CD4-positive, alpha-beta memory T cell (primary cell): Measurements from ENCODE around the gene PKIB. TPM values are rescaled to one million over a fixed set of nuclear protein-coding genes. Genes with fewer than 3 reads are reported as not detected.

Experiments used
- CTCF ChIA-PET: fragments of 350-600 bp; sonication (Branson Sonifier 250); formaldehyde crosslinking; loops from one replicate; lab custom pipeline; 2021; ENCODE audit warnings: inconsistent platforms; ENCODE audit not compliant: partially characterized antibody; lab: Charles Lee
- POLR2A ChIA-PET: fragments of 350-600 bp; sonication (Branson Sonifier 250); formaldehyde crosslinking; loops from one replicate; lab custom pipeline; 2021; ENCODE audit not compliant: partially characterized antibody; lab: Charles Lee
- DNase-seq, 5 donors: peaks; one replicate each; pipeline versions ENCODE4 v3.0.0 to v3.0.0-alpha.2; 2020 to 2022; ENCODE audit warnings: mixed read lengths in 1 of 5
- H3K27ac ChIP-seq: one replicate; pipeline ENCODE4 v1.7.0; 2013; ENCODE audit warnings: low read depth, low read length
- H3K27me3 ChIP-seq: 2 replicates; pipeline ENCODE4 v1.7.0; 2013; ENCODE audit warnings: mild to moderate bottlenecking, low read length, moderate library complexity; ENCODE audit not compliant: insufficient read depth
- H3K36me3 ChIP-seq: 2 replicates; pipeline ENCODE4 v1.7.0; 2013; ENCODE audit warnings: mild to moderate bottlenecking, low read length, moderate library complexity; ENCODE audit not compliant: insufficient read depth
- H3K4me1 ChIP-seq: 2 replicates; pipeline ENCODE4 v1.7.0; 2013; ENCODE audit warnings: mild to moderate bottlenecking, low read length, moderate library complexity; ENCODE audit not compliant: insufficient read depth
- H3K4me3 ChIP-seq, 2 donors: one replicate each; pipeline ENCODE4 v1.7.0; 2013; ENCODE audit warnings: low read length in 2 of 2, mild to moderate bottlenecking in 1 of 2
- H3K9me3 ChIP-seq, 2 donors: one replicate each; pipeline ENCODE4 v1.7.0; 2013; ENCODE audit warnings: low read length in 2 of 2, control low read depth in 1 of 2; ENCODE audit not compliant: control insufficient read depth in 1 of 2
- H3K27ac Mint-ChIP-seq, 7 donors: one replicate each; pipeline ENCODE4 v1.8.0; 2020 to 2021; ENCODE audit warnings: mixed read lengths in 7 of 7, mild to moderate bottlenecking in 6 of 7, inconsistent platforms in 3 of 7, moderate library complexity in 3 of 7
- H3K27me3 Mint-ChIP-seq, 2 donors: one replicate each; pipeline ENCODE4 v1.8.0; 2020 to 2021; ENCODE audit warnings: mixed read lengths in 2 of 2
- H3K36me3 Mint-ChIP-seq, 2 donors: one replicate each; pipeline ENCODE4 v1.8.0; 2020 to 2021; ENCODE audit warnings: mixed read lengths in 2 of 2, inconsistent platforms in 1 of 2, mild to moderate bottlenecking in 1 of 2
- H3K4me1 Mint-ChIP-seq, 4 donors: one replicate each; pipeline ENCODE4 v1.8.0; 2020 to 2021; ENCODE audit warnings: mixed read lengths in 4 of 4, mild to moderate bottlenecking in 1 of 4
- H3K4me3 Mint-ChIP-seq, 8 donors: one replicate each; pipeline ENCODE4 v1.8.0; 2020 to 2021; ENCODE audit warnings: mixed read lengths in 8 of 8, mild to moderate bottlenecking in 7 of 8, moderate library complexity in 6 of 8, inconsistent platforms in 3 of 8
- H3K9me3 Mint-ChIP-seq, 8 donors: one replicate each; pipeline ENCODE4 v1.8.0; 2020 to 2021; ENCODE audit warnings: mixed read lengths in 8 of 8, mild to moderate bottlenecking in 5 of 8, inconsistent platforms in 3 of 8, moderate library complexity in 1 of 8
- intact Hi-C: fragments of 100-400 bp; cut with micrococcal nuclease; formaldehyde crosslinking; loops from one replicate; pipeline ENCODE4 v1.15.1; 2023
- polyA plus RNA-seq, 2 donors: library from polyadenylated mRNA; unstranded; fragments of 300-500 nt; fragmentation: Illumina TruSeq; gene quantifications; one replicate each; pipeline ENCODE4 v1.2.3, GENCODE V29; 2021
- total RNA-seq, 2 experiments: library from RNA; stranded (reverse); gene quantifications; one replicate each; pipeline ENCODE4 v1.2.3, GENCODE V29; 2021

The PKIB gene
- total and polyA plus RNA-seq, 4 experiments from 2014 or later, result 0.24 to 0.89 (median 0.67) TPM; not detected in 1

- Mint-ChIP-seq H3K9me3 (no peaks in the 10 kb centered on the region), H3K36me3 (no peaks in the 10 kb centered on the region), H3K27ac (no peak overlapping the region), H3K4me1 (no peaks in the 10 kb centered on the region), H3K4me3 (no peak overlapping the region), H3K27me3 (no peaks in the 10 kb centered on the region)
- no peaks in the 10 kb centered on the region for H3K4me1 ChIP-seq
- no peak overlapping the region for H3K27ac ChIP-seq
- ChIA-PET POLR2A (no interaction called here), CTCF (no interaction called here)
- intact Hi-C loops, result no loop called here
- H3K9me3 ChIP-seq, result no peaks in the 10 kb centered on the region
- H3K36me3 ChIP-seq, result no peaks in the 10 kb centered on the region
- H3K4me3 ChIP-seq, result no peak overlapping the region
- no peak for DNase-seq
- no peaks in the 10 kb centered on the region for H3K27me3 ChIP-seq
These were observed 91.5 kb downstream of the PKIB start for GRCh38 chr6:122701666-122702065.

DNA sequence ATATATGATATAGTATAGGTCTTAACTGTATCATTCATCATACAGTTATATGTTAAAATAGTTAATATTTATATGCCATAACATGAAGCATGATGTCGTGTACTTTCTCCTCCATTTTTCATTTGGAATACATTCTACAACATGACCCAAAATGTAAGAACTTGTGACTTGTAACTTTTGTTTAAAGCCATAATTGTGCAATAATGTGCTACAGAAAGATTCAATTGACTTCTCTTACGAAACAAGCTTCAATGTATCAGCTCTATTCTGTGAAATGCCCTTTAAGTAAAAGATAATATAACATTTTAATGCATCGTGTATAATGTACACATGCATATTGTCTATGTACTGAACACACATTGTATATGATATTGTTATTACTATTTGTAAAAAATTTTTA lies 92.6 kb downstream of the PKIB start:
- no peak for DNase-seq
- Histone ChIP-seq H3K27ac (no peak overlapping the region), H3K4me3 (no peak overlapping the region), H3K36me3 (no peaks in the 10 kb centered on the region), H3K4me1 (no peaks in the 10 kb centered on the region), H3K27me3 (no peaks in the 10 kb centered on the region), H3K9me3 (no peaks in the 10 kb centered on the region)
- Mint-ChIP-seq H3K4me3 (no peak overlapping the region), H3K9me3 (no peaks in the 10 kb centered on the region), H3K36me3 (no peaks in the 10 kb centered on the region), H3K27ac (no peak overlapping the region), H3K4me1 (no peaks in the 10 kb centered on the region), H3K27me3 (no peaks in the 10 kb centered on the region)
- intact Hi-C loops, result no loop called here
- ChIA-PET POLR2A (no interaction called here), CTCF (no interaction called here)

- no peak overlapping the region for H3K27ac Mint-ChIP-seq
- peaks cover 0 to 3% of the 10 kb centered on the region in 2 donors for H3K27me3 Mint-ChIP-seq
- Histone ChIP-seq H3K4me3 (no peak overlapping the region), H3K27me3 (no peaks in the 10 kb centered on the region), H3K27ac (no peak overlapping the region), H3K36me3 (no peaks in the 10 kb centered on the region), H3K9me3 (no peaks in the 10 kb centered on the region), H3K4me1 (no peaks in the 10 kb centered on the region)
- H3K4me1 Mint-ChIP-seq, result no peaks in the 10 kb centered on the region
- POLR2A ChIA-PET, result no interaction called here
- H3K36me3 Mint-ChIP-seq, result no peaks in the 10 kb centered on the region
- intact Hi-C loops, result no loop called here
- CTCF ChIA-PET, result no interaction called here
- H3K9me3 Mint-ChIP-seq, result no peaks in the 10 kb centered on the region
- H3K4me3 Mint-ChIP-seq, result no peak overlapping the region
- DNase-seq, result no peak
These were observed 93.9 kb downstream of the PKIB start for GRCh38 chr6:122704066-122704465.

DNA sequence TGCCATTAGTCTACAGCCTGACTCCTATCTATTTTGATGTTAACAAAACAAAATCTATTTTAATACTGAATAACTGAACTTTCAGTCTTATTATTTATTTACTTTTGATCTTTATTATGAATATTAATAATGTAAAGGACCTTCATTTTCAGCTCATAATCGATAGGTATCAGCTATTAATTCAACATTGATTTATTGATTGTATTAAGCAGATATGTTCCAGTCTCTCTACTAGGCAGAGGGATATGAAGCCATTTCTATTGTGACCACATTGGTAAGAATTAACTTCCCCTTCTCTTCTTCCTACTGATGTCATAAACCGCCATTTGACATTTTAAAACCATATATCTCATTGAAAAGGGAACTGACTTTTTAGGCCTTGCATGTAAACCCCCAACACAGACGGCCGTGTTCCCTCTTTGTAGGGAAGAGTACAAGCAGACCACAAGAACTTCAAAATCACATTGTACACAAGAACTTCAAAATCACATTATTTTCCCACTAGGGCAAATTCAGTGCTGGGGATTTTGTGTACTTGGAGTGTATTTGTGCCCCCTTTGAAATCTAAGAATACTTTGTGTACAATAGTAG lies 99.8 kb downstream of the PKIB start:
- no peaks in the 10 kb centered on the region for H3K9me3 Mint-ChIP-seq
- CTCF ChIA-PET, result no interaction called here

DNA sequence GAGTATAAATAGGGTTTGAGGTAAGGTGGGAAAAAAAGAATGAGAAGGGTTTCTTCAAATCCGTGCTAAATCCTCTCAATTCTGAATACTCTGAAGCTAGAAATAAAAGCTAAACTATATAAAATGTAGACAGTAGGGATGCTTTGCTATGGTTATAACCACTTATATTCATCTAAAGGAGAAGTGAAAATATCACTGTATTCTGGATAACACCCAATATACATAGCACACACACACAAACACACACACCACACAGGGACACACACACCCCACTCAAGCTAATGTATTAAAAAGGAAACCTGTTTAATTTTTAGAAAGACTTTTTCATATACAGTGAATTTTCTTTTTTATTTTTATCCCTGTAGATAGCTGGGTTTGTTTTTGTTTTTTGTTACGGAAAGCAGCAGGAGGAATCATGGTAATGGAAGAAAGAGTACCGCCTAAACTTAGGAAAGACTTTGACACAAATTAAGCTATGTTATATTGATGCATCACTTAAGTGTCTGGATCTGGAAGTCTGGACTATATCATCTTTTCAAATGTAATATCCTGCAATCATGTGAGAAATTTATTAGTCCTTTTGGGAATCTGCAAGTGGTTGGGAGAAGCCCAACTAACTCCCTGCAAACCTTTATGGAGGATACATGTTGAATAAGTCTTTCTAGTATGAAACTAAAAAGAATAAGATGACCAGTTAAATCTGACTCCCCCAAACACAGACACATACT lies 100.9 kb downstream of the PKIB start:
- no peaks in the 10 kb centered on the region for H3K9me3 ChIP-seq
- Mint-ChIP-seq H3K4me1 (no peaks in the 10 kb centered on the region), H3K27ac (no peak overlapping the region), H3K9me3 (no peaks in the 10 kb centered on the region), H3K4me3 (no peak overlapping the region), H3K36me3 (no peaks in the 10 kb centered on the region), H3K27me3 (peaks cover 0 to 3% of the 10 kb centered on the region in 2 donors)
- H3K4me3 ChIP-seq, result no peak overlapping the region
- H3K36me3 ChIP-seq, result no peaks in the 10 kb centered on the region
- POLR2A ChIA-PET, result no interaction called here
- no peak for DNase-seq
- intact Hi-C loops, result no loop called here
- no peak overlapping the region for H3K27ac ChIP-seq
- CTCF ChIA-PET, result no interaction called here
- no peaks in the 10 kb centered on the region for H3K27me3 ChIP-seq
- no peaks in the 10 kb centered on the region for H3K4me1 ChIP-seq

More for the DNA sequence above, 99.8 kb downstream of the PKIB start:
- Histone ChIP-seq H3K4me3 (no peak overlapping the region), H3K27ac (no peak overlapping the region), H3K27me3 (no peaks in the 10 kb centered on the region), H3K36me3 (no peaks in the 10 kb centered on the region), H3K9me3 (no peaks in the 10 kb centered on the region), H3K4me1 (no peaks in the 10 kb centered on the region)
- H3K4me1 Mint-ChIP-seq, result no peaks in the 10 kb centered on the region
- H3K27me3 Mint-ChIP-seq, result peaks cover 0 to 3% of the 10 kb centered on the region in 2 donors
- POLR2A ChIA-PET, result no interaction called here
- H3K4me3 Mint-ChIP-seq, result no peak overlapping the region
- H3K36me3 Mint-ChIP-seq, result no peaks in the 10 kb centered on the region
- no peak overlapping the region for H3K27ac Mint-ChIP-seq
- DNase-seq, result no peak
- intact Hi-C loops, result no loop called here

DNA sequence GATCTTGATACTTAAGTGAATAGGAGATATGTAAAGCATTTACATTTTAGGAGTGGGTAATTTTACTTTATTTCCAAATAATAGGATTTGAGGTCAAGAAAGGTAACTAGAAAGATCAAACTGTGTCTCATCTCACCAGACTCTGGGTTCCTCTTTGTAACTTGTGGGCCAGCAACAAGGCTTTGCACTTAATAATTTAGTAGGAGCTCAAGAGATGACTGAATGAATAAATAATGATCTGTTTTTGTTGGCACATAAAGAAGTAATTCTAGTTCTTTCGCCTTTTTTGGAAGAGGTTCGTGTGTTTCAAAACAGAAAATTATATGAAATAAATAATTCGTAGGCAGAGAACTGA lies 101.9 kb downstream of the PKIB start:
- H3K27ac Mint-ChIP-seq, result no peak overlapping the region
- H3K27me3 Mint-ChIP-seq, result peaks cover 0 to 3% of the 10 kb centered on the region in 2 donors
- POLR2A ChIA-PET, result no interaction called here
- H3K4me1 ChIP-seq, result no peaks in the 10 kb centered on the region
- no peak overlapping the region for H3K4me3 Mint-ChIP-seq
- DNase-seq, result no peak
- no peaks in the 10 kb centered on the region for H3K36me3 ChIP-seq
- intact Hi-C loops, result no loop called here
- no peak overlapping the region for H3K27ac ChIP-seq
- H3K9me3 ChIP-seq, result no peaks in the 10 kb centered on the region
- CTCF ChIA-PET, result no interaction called here
- H3K4me3 ChIP-seq, result no peak overlapping the region
- H3K27me3 ChIP-seq, result no peaks in the 10 kb centered on the region
- no peaks in the 10 kb centered on the region for H3K4me1 Mint-ChIP-seq
- H3K36me3 Mint-ChIP-seq, result no peaks in the 10 kb centered on the region
- H3K9me3 Mint-ChIP-seq, result no peaks in the 10 kb centered on the region

GRCh38 chr6:122712448-122713137 lies 102.4 kb downstream of the PKIB start:
- no peak overlapping the region for H3K4me3 Mint-ChIP-seq
- Histone ChIP-seq H3K27ac (no peak overlapping the region), H3K4me1 (no peaks in the 10 kb centered on the region), H3K36me3 (no peaks in the 10 kb centered on the region), H3K9me3 (no peaks in the 10 kb centered on the region), H3K4me3 (no peak overlapping the region), H3K27me3 (no peaks in the 10 kb centered on the region)
- no peaks in the 10 kb centered on the region for H3K4me1 Mint-ChIP-seq
- no peaks in the 10 kb centered on the region for H3K9me3 Mint-ChIP-seq
- POLR2A ChIA-PET, result no interaction called here
- CTCF ChIA-PET, result no interaction called here
- no peak overlapping the region for H3K27ac Mint-ChIP-seq
- peaks cover 0 to 3% of the 10 kb centered on the region in 2 donors for H3K27me3 Mint-ChIP-seq
- no peaks in the 10 kb centered on the region for H3K36me3 Mint-ChIP-seq
- intact Hi-C loops, result no loop called here
- DNase-seq, result no peak
